Inflammatory macrophage treated with lipopolysaccharide for 4 hours (primary cell): ENCODE measurements around the gene ORC3.
"Not testable (repeated sequence)": the region's sequence is repeated elsewhere in the genome, so short reads cannot be mapped to it uniquely, and the experiment has no call there.

Experiments used
- DNase-seq: peaks from one replicate; pipeline ENCODE4 v3.0.0-alpha.2; 2020

ORC3 gene

GRCh38 chr6:87699576-87699975, 109.6 kb downstream of the ORC3 start:
- no peak for DNase-seq

- DNase-seq: peak; percentile 86
These were observed 110.7 kb downstream of the ORC3 start for GRCh38 chr6:87700397-87701343.

DNA sequence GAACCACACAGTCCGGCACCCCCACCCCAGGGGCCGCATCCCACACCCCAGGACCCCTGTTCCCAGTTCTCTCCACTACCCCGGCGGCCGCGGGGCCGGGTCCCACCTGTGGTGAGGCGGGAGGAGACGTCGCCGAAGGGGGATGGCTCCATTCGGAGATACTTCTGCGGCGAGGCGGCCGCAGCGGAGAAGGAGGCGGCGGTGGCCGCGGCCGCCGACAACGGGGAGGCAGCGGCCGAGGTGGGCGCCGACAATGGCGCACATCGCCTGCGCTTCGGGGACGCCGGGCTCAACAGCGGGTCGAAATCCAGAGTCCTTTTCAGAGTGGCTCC, 111.4 kb downstream of the ORC3 start:
- DNase-seq: no peak

GRCh38 chr6:87701676-87702588, 112.0 kb downstream of the ORC3 start, which contains the start of gene AKIRIN2:
TSS of gene AKIRIN2 (minus strand) at chr6:87702233. CDS start at chr6:87701684, 549 bp downstream.
- DNase-seq: peak; percentile 100

DNA sequence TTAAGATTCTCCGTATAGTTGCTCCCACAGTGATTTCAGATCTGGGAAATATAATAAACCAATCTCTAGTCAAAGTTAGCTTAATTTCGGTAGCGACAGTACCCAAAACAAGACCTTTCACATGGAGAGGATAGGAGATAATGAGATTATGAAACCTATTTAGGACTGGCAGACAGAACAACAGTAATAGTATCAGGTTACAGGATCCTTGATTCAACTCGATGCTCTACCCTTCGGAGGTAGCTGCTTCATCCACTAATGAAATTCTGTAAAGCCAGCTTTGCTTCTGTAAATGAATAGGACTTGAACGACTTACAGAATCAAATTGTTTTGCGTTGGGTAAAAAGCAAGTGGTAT, 112.6 kb downstream of the ORC3 start:
- no peak for DNase-seq

DNA sequence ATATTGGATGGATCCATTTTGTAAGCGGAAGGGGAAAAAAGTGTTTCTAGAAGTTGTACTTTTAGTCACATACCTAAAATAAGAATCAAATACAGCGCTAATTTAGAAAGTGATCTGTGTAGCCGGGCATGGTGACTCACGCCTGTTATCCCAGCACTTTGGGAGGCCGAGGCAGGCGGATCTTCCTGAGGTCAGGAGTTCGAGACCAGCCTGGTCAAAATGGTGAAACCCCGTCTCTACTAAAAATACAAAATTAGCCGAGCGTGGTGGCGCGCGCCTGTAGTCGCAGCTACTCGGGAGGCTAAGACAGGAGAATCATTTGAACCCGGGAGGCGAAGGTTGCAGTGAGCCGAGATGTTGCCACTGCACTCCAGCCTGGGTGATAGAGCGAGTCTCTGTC, 113.1 kb downstream of the ORC3 start:
- DNase-seq: peak; percentile 43

DNA sequence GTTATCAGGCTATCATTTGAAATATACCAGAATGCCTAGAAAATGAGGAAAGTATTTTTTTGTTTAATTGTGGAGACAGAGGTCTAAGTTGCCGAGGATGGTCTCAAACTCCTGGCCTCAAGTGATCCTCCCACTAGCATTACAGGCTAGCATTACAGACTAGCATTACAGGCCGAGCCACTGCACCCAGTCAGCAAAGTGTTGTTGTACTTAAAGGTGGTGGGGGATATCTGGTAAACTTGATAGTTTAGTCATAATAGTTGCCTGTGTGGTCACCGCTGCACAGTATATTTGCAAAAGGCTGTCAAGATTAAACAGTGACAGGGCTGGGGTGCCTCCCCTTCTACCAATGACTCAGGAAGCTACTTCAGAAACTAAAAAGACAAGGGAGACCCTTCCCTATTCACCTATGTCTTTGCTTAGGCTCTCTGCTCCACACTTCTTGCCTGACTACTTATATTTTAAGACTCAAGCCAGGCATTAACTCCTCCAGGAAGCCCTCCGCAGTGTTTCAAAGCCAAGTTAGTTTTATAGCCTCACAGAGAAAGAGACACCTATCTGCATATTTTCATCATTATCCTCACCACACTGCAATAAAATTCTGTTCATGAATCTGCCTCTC, 115.2 kb downstream of the ORC3 start:
- no peak for DNase-seq

GRCh38 chr6:87706187-87706966, 116.4 kb downstream of the ORC3 start:
- no peak for DNase-seq

GRCh38 chr6:87708581-87709427, 118.9 kb downstream of the ORC3 start:
- not testable (repeated sequence) for DNase-seq

- DNase-seq: peak; percentile 82
These were observed 120.2 kb downstream of the ORC3 start for GRCh38 chr6:87710090-87710489.

GRCh38 chr6:87712713-87713112, 122.8 kb downstream of the ORC3 start:
- not testable (repeated sequence) for DNase-seq

- DNase-seq: peak; percentile 73
These were observed 124.3 kb downstream of the ORC3 start for GRCh38 chr6:87714093-87714842.
